Spleen (tissue), 11 donors: Measurements from ENCODE around the gene FAM131C. TPM values are rescaled to one million over a fixed set of nuclear protein-coding genes. Genes with fewer than 3 reads are reported as not detected.

Experiments
- DNase-seq: peaks from one replicate; pipeline ENCODE4 v3.0.0-alpha.2; 2020
- H3K27ac ChIP-seq, 8 donors: fragments of 200-600 bp; sonication (generic) in 7 of 8; 1 replicate in 4 of 8; 2 replicates in 4 of 8; pipeline versions ENCODE4 v1.5.0 to v1.8.0; 2016 to 2021; ENCODE audit warnings: inconsistent platforms in 4 of 8, mild to moderate bottlenecking in 4 of 8, moderate library complexity in 1 of 8
- H3K27me3 ChIP-seq, 7 donors: fragments of 200-600 bp; sonication (generic) in 6 of 7; replicated peaks in 1 of 7; 1 replicate in 4 of 7; 2 replicates in 3 of 7; pipeline versions ENCODE4 v1.5.0 to v1.8.0; 2016 to 2021; ENCODE audit warnings: inconsistent platforms in 3 of 7, mild to moderate bottlenecking in 1 of 7
- H3K36me3 ChIP-seq, 6 donors: fragments of 200-600 bp; sonication (generic) in 5 of 6; 1 replicate in 4 of 6; 2 replicates in 2 of 6; pipeline versions ENCODE4 v1.5.0 to v1.8.0; 2016 to 2021; ENCODE audit warnings: inconsistent platforms in 2 of 6
- H3K4me1 ChIP-seq, 6 donors: fragments of 200-600 bp; sonication (generic) in 5 of 6; 1 replicate in 3 of 6; 2 replicates in 3 of 6; pipeline versions ENCODE4 v1.5.0 to v1.8.0; 2016 to 2021; ENCODE audit warnings: inconsistent platforms in 3 of 6
- H3K4me3 ChIP-seq, 8 donors: fragments of 200-600 bp; sonication (generic) in 7 of 8; 1 replicate in 4 of 8; 2 replicates in 4 of 8; pipeline versions ENCODE4 v1.5.0 to v1.8.0; 2016 to 2021; ENCODE audit warnings: inconsistent platforms in 4 of 8, mild to moderate bottlenecking in 4 of 8, moderate library complexity in 2 of 8
- H3K9me3 ChIP-seq, 8 donors: fragments of 200-600 bp; sonication (generic) in 7 of 8; 1 replicate in 4 of 8; 2 replicates in 4 of 8; pipeline versions ENCODE4 v1.5.0 to v1.8.0; 2016 to 2021; ENCODE audit warnings: inconsistent platforms in 4 of 8
- CTCF ChIP-seq, 11 experiments: fragments of 200-600 bp in 7 of 11; fragments of 450-650 bp in 4 of 11; sonication (generic) in 4 of 11; IDR thresholded peaks in 8 of 11; conservative IDR thresholded peaks in 3 of 11; 1 replicate in 7 of 11; 2 replicates in 4 of 11; pipeline versions ENCODE4 v1.4.0 to v1.8.0; 2016 to 2021; ENCODE audit warnings: antibody characterized with exemption in 11 of 11, inconsistent platforms in 4 of 11, mild to moderate bottlenecking in 1 of 11
- POLR2A ChIP-seq, 3 donors: fragments of 450-650 bp; IDR thresholded peaks; one replicate each; pipeline ENCODE4 v1.5.1; 2017; ENCODE audit warnings: antibody characterized with exemption in 3 of 3, mild to moderate bottlenecking in 1 of 3
- POLR2AphosphoS5 ChIP-seq, 3 donors: sonication (generic); formaldehyde crosslinking; IDR thresholded peaks; one replicate each; pipeline ENCODE4 v1.5.1; 2017; ENCODE audit warnings: antibody characterized with exemption in 3 of 3
- WGBS, 5 donors: extraction: QIAGEN DNeasy Blood & Tissue Kit in 3 of 5; methylation state at CpG; one replicate each; pipeline versions ENCODE4 v1.1.5 to v1.1.7; 2013 to 2018; 5-methylcytosine and 5-hydroxymethylcytosine counted together
- intact Hi-C: fragments of 100-400 bp; cut with DNase I; formaldehyde crosslinking; loops from one replicate; pipeline ENCODE4 v1.15.0; 2023; ENCODE audit warnings: low total_unique reads
- polyA plus RNA-seq, 3 donors: library from polyadenylated mRNA; stranded (reverse); fragments of 200-250 nt; gene quantifications; one replicate each; pipeline ENCODE4 v1.2.1, GENCODE V29; 2013
- total RNA-seq, 7 donors: library from RNA; depleted of rRNA in 3 of 7; stranded (reverse); fragments of >200 nt in 3 of 7; fragmentation: NEBNext Ultra II Directional in 4 of 7; extraction: Animal tissue kit (Norgen Biotek cat#: 25700) in 4 of 7; gene quantifications; one replicate each; pipeline versions ENCODE4 v1.1.0 to v1.2.1, GENCODE V29; 2016 to 2021
- donor health status: healthy with polysubstance abuse.
- donor health status: DM: no; HTN: no; CAD: no; lungs with moderate emphysema.
- donor health status: DM: no; HTN: no; CAD: no.
- donor health status: Bipolar disorder and iron deficiency.
- donor health status: healthy.
- donor health status: DM: no; HTN: no; CAD: no.
- donor health status: DM: yes; HTN: yes; CAD: no.

The FAM131C gene
- total and polyA plus RNA-seq, 10 donors: 0.11 to 0.47 TPM; not detected in 8

GRCh38 chr1:16115468-16115983 is 42.1 kb upstream of the FAM131C start:
- no peaks in the 10 kb centered on the region for H3K9me3 ChIP-seq
- DNase-seq: peak; percentile 36
- peaks cover 0 to 15% (median 0%) of the 10 kb centered on the region in 7 donors for H3K27me3 ChIP-seq
- intact Hi-C loops: no loop called here
- no peak overlapping the region for H3K4me3 ChIP-seq
- H3K27ac ChIP-seq: no peak overlapping the region
- peaks cover 0 to 11% (median 5%) of the 10 kb centered on the region in 6 donors for H3K4me1 ChIP-seq
- WGBS, 5 donors: 72 to 100% (median 77%) methylated on average over 2 to 6 of the region's 6 CpGs
- no peaks in the 10 kb centered on the region for H3K36me3 ChIP-seq
- TF ChIP-seq POLR2AphosphoS5 (IDR thresholded peaks at IDR 0.05) (no peak), POLR2A (IDR thresholded peaks at IDR 0.05) (no peak), CTCF (IDR thresholded peaks at IDR 0.05 in 8 of 11, conservative IDR thresholded peaks at IDR 0.05 in 3 of 11) (no peak)

- Histone ChIP-seq H3K4me1 (peaks cover 0 to 11% (median 5%) of the 10 kb centered on the region in 6 donors), H3K9me3 (no peaks in the 10 kb centered on the region), H3K27me3 (peaks cover 0 to 15% (median 0%) of the 10 kb centered on the region in 7 donors), H3K36me3 (no peaks in the 10 kb centered on the region), H3K27ac (no peak overlapping the region), H3K4me3 (no peak overlapping the region)
- intact Hi-C loops: no loop called here
- peak; percentile 40 for DNase-seq
- TF ChIP-seq POLR2A (IDR thresholded peaks at IDR 0.05) (no peak), CTCF (IDR thresholded peaks at IDR 0.05 in 8 of 11, conservative IDR thresholded peaks at IDR 0.05 in 3 of 11) (no peak), POLR2AphosphoS5 (IDR thresholded peaks at IDR 0.05) (no peak)
- 85 to 93% (median 89%) methylated on average over 20 to 23 of the region's 23 CpGs for WGBS, 5 donors
Measured at GRCh38 chr1:16114527-16115467, 41.3 kb upstream of the FAM131C start.

GRCh38 chr1:16112596-16113555 is 39.4 kb upstream of the FAM131C start:
- TF ChIP-seq POLR2A (IDR thresholded peaks at IDR 0.05): no peak
- peak in 1 of 3 donors; percentile 15 for TF ChIP-seq POLR2AphosphoS5 (IDR thresholded peaks at IDR 0.05)
- Histone ChIP-seq H3K9me3 (peaks cover 0 to 19% (median 15%) of the 10 kb centered on the region in 8 donors), H3K4me1 (peaks cover 0 to 11% (median 5%) of the 10 kb centered on the region in 6 donors), H3K36me3 (no peaks in the 10 kb centered on the region), H3K27ac (no peak overlapping the region), H3K4me3 (no peak overlapping the region), H3K27me3 (peaks cover 0 to 20% (median 0%) of the 10 kb centered on the region in 7 donors)
- DNase-seq: peak; percentile 57
- intact Hi-C loops: no loop called here
- 63 to 72% (median 68%) methylated on average over 8 to 14 of the region's 14 CpGs for WGBS, 5 donors
